B cell (primary cell): ENCODE results near the gene ARHGAP26. TPM values are rescaled to one million over a fixed set of nuclear protein-coding genes. Genes with fewer than 3 reads are reported as not detected.

Source experiments
- ATAC-seq: fragments of 200-7000 bp; cut with Tn5 transposase; one replicate; pipeline ENCODE4 v1.10.0; 2021; ENCODE audit warnings: low read depth, mild to moderate bottlenecking, moderate number of reproducible peaks, moderate library complexity
- CTCF ChIA-PET: fragments of 350-600 bp; sonication (Branson Sonifier 250); formaldehyde crosslinking; loops from one replicate; lab custom pipeline; 2021; ENCODE audit warnings: antibody characterized with exemption, inconsistent platforms; lab: Charles Lee
- POLR2A ChIA-PET: fragments of 350-600 bp; sonication (Branson Sonifier 250); formaldehyde crosslinking; loops from one replicate; lab custom pipeline; 2021; ENCODE audit warnings: antibody characterized with exemption; lab: Charles Lee
- DNase-seq: peaks from one replicate; pipeline ENCODE4 v3.0.0; 2013
- H2AFZ ChIP-seq: 2 replicates; pipeline ENCODE4 v1.6.1; 2012; ENCODE audit warnings: mild to moderate bottlenecking, low read depth, low read length; ENCODE audit not compliant: insufficient read depth, poor library complexity, severe bottlenecking
- H3K27ac ChIP-seq, 2 donors: 1 replicate in 1 of 2; 2 replicates in 1 of 2; pipeline ENCODE4 v1.5.1; 2012 to 2013; ENCODE audit warnings: low read length in 2 of 2, mild to moderate bottlenecking in 2 of 2, moderate library complexity in 1 of 2
- H3K27me3 ChIP-seq, 4 experiments: fragments of 200-600 bp in 1 of 4; sonication (generic) in 1 of 4; replicated peaks in 1 of 4; 1 replicate in 2 of 4; 2 replicates in 2 of 4; pipeline versions ENCODE4 v1.6.1 to v1.7.0; 2013 to 2016; ENCODE audit warnings: low read length in 3 of 4, mild to moderate bottlenecking in 2 of 4, mixed read lengths in 1 of 4, moderate library complexity in 1 of 4; ENCODE audit not compliant: insufficient read depth in 4 of 4, control insufficient read depth in 3 of 4; ENCODE audit errors: control extremely low read depth in 1 of 4
- H3K36me3 ChIP-seq, 2 experiments: replicated peaks in 1 of 2; 1 replicate in 1 of 2; 2 replicates in 1 of 2; pipeline versions ENCODE4 v1.6.1 to v1.7.1; 2013; ENCODE audit warnings: low read length in 1 of 2; ENCODE audit not compliant: insufficient read depth in 2 of 2, control insufficient read depth in 1 of 2; ENCODE audit errors: control extremely low read depth in 1 of 2, extremely low read depth in 1 of 2
- H3K4me1 ChIP-seq, 2 donors: fragments of 200-600 bp in 1 of 2; sonication (generic) in 1 of 2; 1 replicate in 1 of 2; 2 replicates in 1 of 2; pipeline versions ENCODE4 v1.5.1 to v1.6.1; 2013 to 2017; ENCODE audit warnings: low read length in 2 of 2; ENCODE audit not compliant: control insufficient read depth in 2 of 2, insufficient read depth in 2 of 2
- H3K4me2 ChIP-seq: replicated peaks from 2 replicates; pipeline ENCODE3; 2012; ENCODE audit warnings: mild to moderate bottlenecking, low read depth, low read length; ENCODE audit not compliant: poor library complexity, severe bottlenecking
- H3K4me3 ChIP-seq, 5 experiments: fragments of 200-600 bp in 1 of 5; sonication (generic) in 1 of 5; 1 replicate in 3 of 5; 2 replicates in 2 of 5; pipeline versions ENCODE4 v1.5.1 to v1.7.0; 2011 to 2016; ENCODE audit warnings: low read length in 4 of 5, mild to moderate bottlenecking in 4 of 5, low read depth in 2 of 5, control low read depth in 1 of 5, moderate library complexity in 1 of 5; ENCODE audit not compliant: insufficient read depth in 1 of 5; ENCODE audit errors: control extremely low read depth in 1 of 5, extremely low read depth in 1 of 5
- H3K79me2 ChIP-seq: fragments of 200-600 bp; sonication (generic); one replicate; pipeline ENCODE4 v1.6.0; 2016; ENCODE audit warnings: low read length; ENCODE audit not compliant: control insufficient read depth, insufficient read depth
- H3K9ac ChIP-seq: fragments of 200-600 bp; sonication (generic); 2 replicates; pipeline ENCODE4 v1.6.1; 2017; ENCODE audit warnings: mild to moderate bottlenecking, low read length, moderate library complexity
- H3K9me3 ChIP-seq, 3 donors: one replicate each; pipeline versions ENCODE4 v1.6.1 to v1.7.1; 2013; ENCODE audit warnings: low read length in 2 of 3; ENCODE audit not compliant: control insufficient read depth in 2 of 3, insufficient read depth in 1 of 3; ENCODE audit errors: control extremely low read depth in 1 of 3
- H4K20me1 ChIP-seq: 2 replicates; pipeline ENCODE4 v1.6.0; 2012; ENCODE audit warnings: mild to moderate bottlenecking, low read length; ENCODE audit not compliant: insufficient read depth, control insufficient read depth, poor library complexity, severe bottlenecking
- H3K27ac Mint-ChIP-seq: one replicate; pipeline ENCODE4 v1.8.0; 2021; ENCODE audit warnings: mixed read lengths
- H3K27me3 Mint-ChIP-seq: one replicate; pipeline ENCODE4 v1.8.0; 2021; ENCODE audit warnings: mixed read lengths
- H3K4me1 Mint-ChIP-seq: one replicate; pipeline ENCODE4 v1.8.0; 2021; ENCODE audit warnings: mixed read lengths
- H3K4me3 Mint-ChIP-seq: one replicate; pipeline ENCODE4 v1.8.0; 2021; ENCODE audit warnings: mixed read lengths
- H3K9me3 Mint-ChIP-seq: one replicate; pipeline ENCODE4 v1.8.0; 2022; ENCODE audit warnings: mixed read lengths; ENCODE audit not compliant: insufficient read depth
- CTCF ChIP-seq: fragments of 200-600 bp; IDR thresholded peaks from one replicate; pipeline ENCODE4 v1.8.0; 2022; ENCODE audit warnings: antibody characterized with exemption, mild to moderate bottlenecking
- EZH2 ChIP-seq: IDR thresholded peaks from 2 replicates; pipeline ENCODE4 v1.6.1; 2012; ENCODE audit warnings: borderline replicate concordance, low read depth, mild to moderate bottlenecking, moderate library complexity, low read length; ENCODE audit not compliant: insufficient read depth, poor library complexity, severe bottlenecking
- WGBS: methylation state at CpG from one replicate; pipeline ENCODE4 v1.1.5; 2013; ENCODE audit warnings: missing lambda C conversion rate; ENCODE audit not compliant: insufficient coverage; 5-methylcytosine and 5-hydroxymethylcytosine counted together
- intact Hi-C: fragments of 100-400 bp; cut with micrococcal nuclease; formaldehyde crosslinking; loops from one replicate; pipeline ENCODE4 v1.10.0; 2022
- polyA plus RNA-seq: library from polyadenylated mRNA; depleted of rRNA; stranded (reverse); fragments of >200 nt; gene quantifications from 2 replicates; pipeline ENCODE4 v1.2.3, GENCODE V29; 2012
- total RNA-seq, 2 donors: library from RNA; stranded (reverse); fragments of 120-200 nt in 1 of 2; gene quantifications; 1 replicate in 1 of 2; 2 replicates in 1 of 2; pipeline versions ENCODE4 v1.2.3 to v1.2.4, GENCODE V29; 2013 to 2022

Gene ARHGAP26
- total and polyA plus RNA-seq, 2 donors (not counting 1 experiment from before 2014, with no cell fraction given) = 1.8 to 22.5 TPM

- no peak for ATAC-seq
- Histone ChIP-seq H3K79me2 (peaks cover 22% of the 10 kb centered on the region), H3K4me1 (peaks cover 0 to 3% of the 10 kb centered on the region in 2 donors), H3K4me2 (no peak overlapping the region), H4K20me1 (no peaks in the 10 kb centered on the region), H3K4me3 (no peak overlapping the region), H3K27me3 (no peaks in the 10 kb centered on the region), H3K36me3 (no peaks in the 10 kb centered on the region), H3K9ac (no peak overlapping the region), H3K27ac (no peak overlapping the region), H3K9me3 (no peaks in the 10 kb centered on the region), H2AFZ (no peak overlapping the region)
- ChIA-PET POLR2A (no interaction called here), CTCF (interaction anchor here (1.4 kb wide), 1 partner anchor 135 kb away, joined by 5 read pairs; no protein-coding TSS in a partner anchor)
- H3K9me3 Mint-ChIP-seq = no peaks in the 10 kb centered on the region
- H3K4me3 Mint-ChIP-seq = no peak overlapping the region
- intact Hi-C loops = no loop called here
- TF ChIP-seq CTCF (no peak), EZH2 (no peak)
- 98% methylated on average over 4 of the region's 4 CpGs for WGBS
- no peak for DNase-seq
- no peak overlapping the region for H3K27ac Mint-ChIP-seq
- peaks cover 7% of the 10 kb centered on the region for H3K4me1 Mint-ChIP-seq
- no peaks in the 10 kb centered on the region for H3K27me3 Mint-ChIP-seq
Measured at GRCh38 chr5:142851731-142852130, 81.6 kb downstream of the ARHGAP26 start.

GRCh38 chr5:142852416-142853198 is 82.4 kb downstream of the ARHGAP26 start:
- Histone ChIP-seq H3K4me2 (no peak overlapping the region), H3K4me3 (no peak overlapping the region), H3K79me2 (peaks cover 22% of the 10 kb centered on the region), H3K27ac (no peak overlapping the region), H3K4me1 (no peaks in the 10 kb centered on the region), H4K20me1 (no peaks in the 10 kb centered on the region), H3K9ac (no peak overlapping the region), H2AFZ (no peak overlapping the region), H3K27me3 (no peaks in the 10 kb centered on the region), H3K36me3 (no peaks in the 10 kb centered on the region), H3K9me3 (no peaks in the 10 kb centered on the region)
- CTCF ChIA-PET = interaction anchor here (0.7 to 1.4 kb wide), 5 partner anchors 14 to 136 kb away, joined by 3 to 5 read pairs (median 4); no protein-coding TSS in a partner anchor
- Mint-ChIP-seq H3K27me3 (no peaks in the 10 kb centered on the region), H3K9me3 (no peaks in the 10 kb centered on the region), H3K4me3 (no peak overlapping the region), H3K27ac (no peak overlapping the region), H3K4me1 (peaks cover 3% of the 10 kb centered on the region)
- intact Hi-C loops = no loop called here
- POLR2A ChIA-PET = no interaction called here
- TF ChIP-seq CTCF (no peak), EZH2 (no peak)
- 97% methylated on average over 8 of the region's 8 CpGs for WGBS
- no peak for DNase-seq
- no peak for ATAC-seq
